HuH-7.5 (cell line): Measurements from ENCODE around the gene CEP120.
"Not testable (repeated sequence)": the region's sequence is repeated elsewhere in the genome, so short reads cannot be mapped to it uniquely, and the experiment has no call there.

Source experiments
- DNase-seq: peaks from one replicate; pipeline ENCODE4 v3.0.0; 2011; ENCODE audit warnings: low spot score

CEP120 gene

GRCh38 chr5:123387313-123387712 lies 35.9 kb downstream of the CEP120 start:
- no peak for DNase-seq

- DNase-seq, result no peak
Measured at GRCh38 chr5:123382252-123382651, 41.0 kb downstream of the CEP120 start.

GRCh38 chr5:123371575-123372179 lies 51.5 kb downstream of the CEP120 start:
- no peak for DNase-seq

- DNase-seq, result no peak
Measured at GRCh38 chr5:123369371-123369968, 53.7 kb downstream of the CEP120 start.

GRCh38 chr5:123367739-123368138 lies 55.5 kb downstream of the CEP120 start:
- DNase-seq, result no peak

GRCh38 chr5:123365156-123365555 lies 58.0 kb downstream of the CEP120 start:
- no peak for DNase-seq

- DNase-seq, result no peak
Measured at GRCh38 chr5:123364441-123365155, 58.6 kb downstream of the CEP120 start.

GRCh38 chr5:123360910-123361309 lies 62.3 kb downstream of the CEP120 start:
- DNase-seq, result no peak

GRCh38 chr5:123360201-123360571 lies 63.0 kb downstream of the CEP120 start:
- DNase-seq, result no peak

- no peak for DNase-seq
Measured at GRCh38 chr5:123359454-123360200, 63.6 kb downstream of the CEP120 start.

- no peak for DNase-seq
Measured at GRCh38 chr5:123358751-123359150, 64.5 kb downstream of the CEP120 start.

GRCh38 chr5:123358304-123358703 lies 64.9 kb downstream of the CEP120 start:
- no peak for DNase-seq

- DNase-seq, result no peak
Measured at GRCh38 chr5:123351820-123352219, 71.4 kb downstream of the CEP120 start.

GRCh38 chr5:123351240-123351639 lies 72.0 kb downstream of the CEP120 start:
- no peak for DNase-seq

GRCh38 chr5:123350742-123351141 lies 72.5 kb downstream of the CEP120 start:
- no peak for DNase-seq

GRCh38 chr5:123344816-123345426 lies 78.3 kb downstream of the CEP120 start:
- peak; percentile 3 for DNase-seq

GRCh38 chr5:123340928-123341327 lies 82.3 kb downstream of the CEP120 start:
- DNase-seq, result no peak

- not testable (repeated sequence) for DNase-seq
Measured at GRCh38 chr5:123308377-123308776, 114.8 kb downstream of the CEP120 start.

- no peak for DNase-seq
Measured at GRCh38 chr5:123305751-123306150, 117.5 kb downstream of the CEP120 start.

GRCh38 chr5:123304777-123305316 lies 118.4 kb downstream of the CEP120 start:
- no peak for DNase-seq

- DNase-seq, result no peak
Measured at GRCh38 chr5:123303802-123304201, 119.4 kb downstream of the CEP120 start.

- DNase-seq, result no peak
Measured at GRCh38 chr5:123300266-123300665, 122.9 kb downstream of the CEP120 start.
